KMS-11 (cell line): ENCODE data around the gene KLF13.

Source experiments
- H2AFZ ChIP-seq: fragments of 200-600 bp; sonication (generic); 2 replicates; pipeline ENCODE4 v1.6.1; 2016; ENCODE audit warnings: antibody characterized with exemption, mixed run types, low read depth
- H3K27ac ChIP-seq: fragments of 200-600 bp; sonication (generic); 2 replicates; pipeline ENCODE4 v1.6.1; 2016; ENCODE audit warnings: mild to moderate bottlenecking, mixed run types
- H3K27me3 ChIP-seq: fragments of 200-600 bp; sonication (generic); 2 replicates; pipeline ENCODE4 v1.6.1; 2017; ENCODE audit warnings: mild to moderate bottlenecking, low read depth, mixed run types, moderate library complexity; ENCODE audit not compliant: insufficient read depth
- H3K36me3 ChIP-seq: fragments of 200-600 bp; sonication (generic); 2 replicates; pipeline ENCODE4 v1.6.1; 2017; ENCODE audit warnings: mild to moderate bottlenecking, mixed run types; ENCODE audit not compliant: insufficient read depth
- H3K4me1 ChIP-seq: fragments of 200-600 bp; sonication (generic); 2 replicates; pipeline ENCODE4 v1.6.1; 2016; ENCODE audit warnings: mild to moderate bottlenecking, low read depth, mixed run types; ENCODE audit not compliant: poor library complexity, severe bottlenecking
- H3K4me2 ChIP-seq: fragments of 200-600 bp; sonication (generic); 2 replicates; pipeline ENCODE4 v1.7.0; 2016; ENCODE audit warnings: mild to moderate bottlenecking, mixed run types
- H3K4me3 ChIP-seq: fragments of 200-600 bp; sonication (generic); IDR thresholded peaks from 2 replicates; pipeline ENCODE4 v1.6.1; 2017; ENCODE audit warnings: low read depth, low read length, mixed read lengths; ENCODE audit not compliant: insufficient read depth
- H3K79me2 ChIP-seq: fragments of 200-600 bp; sonication (generic); 2 replicates; pipeline ENCODE4 v1.6.1; 2016; ENCODE audit warnings: low read depth, mixed run types; ENCODE audit not compliant: insufficient read depth
- H3K9ac ChIP-seq: fragments of 200-600 bp; sonication (generic); 2 replicates; pipeline ENCODE4 v1.6.1; 2016; ENCODE audit warnings: mild to moderate bottlenecking, mixed run types
- H4K20me1 ChIP-seq: fragments of 200-600 bp; sonication (generic); 2 replicates; pipeline ENCODE4 v1.6.1; 2016; ENCODE audit warnings: mild to moderate bottlenecking, mixed run types; ENCODE audit not compliant: insufficient read depth
- TF ChIP-seq, protein P1 (sequence below): fragments of 200-600 bp; sonication (generic); conservative IDR thresholded peaks from 2 replicates; pipeline ENCODE4 v1.6.1; 2017; ENCODE audit warnings: low read depth, mild to moderate bottlenecking, antibody characterized with exemption, low read length, moderate library complexity, mixed read lengths

KLF13 gene

DNA sequence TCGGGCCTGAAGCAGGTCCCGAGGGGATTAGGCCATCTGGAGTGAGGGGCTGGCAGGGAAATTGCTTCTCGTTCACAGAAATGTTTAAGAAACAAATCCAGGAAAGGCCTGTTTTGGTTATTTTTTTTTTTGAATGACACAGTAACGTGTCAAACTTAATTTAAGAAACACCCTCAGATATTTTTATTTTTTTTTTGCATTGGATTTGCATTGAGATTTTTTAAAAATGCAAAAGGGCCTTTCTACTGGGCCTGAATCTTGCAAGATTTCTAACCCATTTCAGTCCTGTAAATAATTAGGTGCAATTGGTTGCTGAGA, 25.0 kb upstream of the KLF13 start:
- Histone ChIP-seq H3K9ac (no peak overlapping the region), H4K20me1 (no peaks in the 10 kb centered on the region), H3K4me2 (no peak overlapping the region), H3K4me3 (no peak overlapping the region), H3K27me3 (no peaks in the 10 kb centered on the region), H3K4me1 (peaks cover 35% of the 10 kb centered on the region), H3K79me2 (no peaks in the 10 kb centered on the region), H3K36me3 (no peaks in the 10 kb centered on the region), H3K27ac (no peak overlapping the region), H2AFZ (no peak overlapping the region)
- TF ChIP-seq, protein P1, sequence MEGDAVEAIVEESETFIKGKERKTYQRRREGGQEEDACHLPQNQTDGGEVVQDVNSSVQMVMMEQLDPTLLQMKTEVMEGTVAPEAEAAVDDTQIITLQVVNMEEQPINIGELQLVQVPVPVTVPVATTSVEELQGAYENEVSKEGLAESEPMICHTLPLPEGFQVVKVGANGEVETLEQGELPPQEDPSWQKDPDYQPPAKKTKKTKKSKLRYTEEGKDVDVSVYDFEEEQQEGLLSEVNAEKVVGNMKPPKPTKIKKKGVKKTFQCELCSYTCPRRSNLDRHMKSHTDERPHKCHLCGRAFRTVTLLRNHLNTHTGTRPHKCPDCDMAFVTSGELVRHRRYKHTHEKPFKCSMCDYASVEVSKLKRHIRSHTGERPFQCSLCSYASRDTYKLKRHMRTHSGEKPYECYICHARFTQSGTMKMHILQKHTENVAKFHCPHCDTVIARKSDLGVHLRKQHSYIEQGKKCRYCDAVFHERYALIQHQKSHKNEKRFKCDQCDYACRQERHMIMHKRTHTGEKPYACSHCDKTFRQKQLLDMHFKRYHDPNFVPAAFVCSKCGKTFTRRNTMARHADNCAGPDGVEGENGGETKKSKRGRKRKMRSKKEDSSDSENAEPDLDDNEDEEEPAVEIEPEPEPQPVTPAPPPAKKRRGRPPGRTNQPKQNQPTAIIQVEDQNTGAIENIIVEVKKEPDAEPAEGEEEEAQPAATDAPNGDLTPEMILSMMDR, result no peak

DNA sequence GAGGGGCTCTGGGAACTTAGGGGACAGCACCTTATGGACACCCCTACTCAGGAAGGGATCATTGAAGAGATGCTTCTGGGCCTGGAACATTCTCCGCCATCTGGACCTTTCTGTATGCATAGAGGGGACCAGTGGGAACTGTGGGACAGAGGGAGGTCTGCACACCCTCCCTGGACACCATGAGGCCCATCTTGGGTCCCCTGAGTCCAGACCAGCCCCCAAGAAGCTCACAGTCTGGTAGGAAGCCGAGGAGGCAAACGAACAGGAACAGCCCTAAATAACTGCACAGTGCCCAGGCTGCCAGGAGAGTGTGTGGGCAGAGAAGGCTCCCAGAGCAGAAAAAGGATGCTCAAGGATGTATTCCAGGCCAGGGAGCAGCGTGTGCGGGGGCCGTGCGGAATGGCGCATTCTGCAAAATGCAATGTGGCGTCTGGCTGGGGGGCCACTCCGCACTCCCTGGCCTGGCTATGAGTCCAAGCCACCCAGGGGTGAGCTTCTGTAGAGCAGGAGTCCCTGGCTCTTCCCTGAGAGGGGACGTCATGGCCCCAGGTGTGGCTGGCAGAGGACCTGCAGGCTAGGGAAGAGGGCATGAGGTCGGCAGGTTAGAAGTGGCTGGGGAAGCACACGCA, 24.5 kb upstream of the KLF13 start:
- no peak overlapping the region for H3K4me2 ChIP-seq
- H3K9ac ChIP-seq, result no peak overlapping the region
- H3K79me2 ChIP-seq, result no peaks in the 10 kb centered on the region
- TF ChIP-seq, protein P1, result no peak
- no peaks in the 10 kb centered on the region for H4K20me1 ChIP-seq
- H3K4me1 ChIP-seq, result peaks cover 40% of the 10 kb centered on the region
- H3K4me3 ChIP-seq, result no peak overlapping the region
- H3K36me3 ChIP-seq, result no peaks in the 10 kb centered on the region
- H2AFZ ChIP-seq, result no peak overlapping the region
- no peaks in the 10 kb centered on the region for H3K27me3 ChIP-seq
- H3K27ac ChIP-seq, result no peak overlapping the region

DNA sequence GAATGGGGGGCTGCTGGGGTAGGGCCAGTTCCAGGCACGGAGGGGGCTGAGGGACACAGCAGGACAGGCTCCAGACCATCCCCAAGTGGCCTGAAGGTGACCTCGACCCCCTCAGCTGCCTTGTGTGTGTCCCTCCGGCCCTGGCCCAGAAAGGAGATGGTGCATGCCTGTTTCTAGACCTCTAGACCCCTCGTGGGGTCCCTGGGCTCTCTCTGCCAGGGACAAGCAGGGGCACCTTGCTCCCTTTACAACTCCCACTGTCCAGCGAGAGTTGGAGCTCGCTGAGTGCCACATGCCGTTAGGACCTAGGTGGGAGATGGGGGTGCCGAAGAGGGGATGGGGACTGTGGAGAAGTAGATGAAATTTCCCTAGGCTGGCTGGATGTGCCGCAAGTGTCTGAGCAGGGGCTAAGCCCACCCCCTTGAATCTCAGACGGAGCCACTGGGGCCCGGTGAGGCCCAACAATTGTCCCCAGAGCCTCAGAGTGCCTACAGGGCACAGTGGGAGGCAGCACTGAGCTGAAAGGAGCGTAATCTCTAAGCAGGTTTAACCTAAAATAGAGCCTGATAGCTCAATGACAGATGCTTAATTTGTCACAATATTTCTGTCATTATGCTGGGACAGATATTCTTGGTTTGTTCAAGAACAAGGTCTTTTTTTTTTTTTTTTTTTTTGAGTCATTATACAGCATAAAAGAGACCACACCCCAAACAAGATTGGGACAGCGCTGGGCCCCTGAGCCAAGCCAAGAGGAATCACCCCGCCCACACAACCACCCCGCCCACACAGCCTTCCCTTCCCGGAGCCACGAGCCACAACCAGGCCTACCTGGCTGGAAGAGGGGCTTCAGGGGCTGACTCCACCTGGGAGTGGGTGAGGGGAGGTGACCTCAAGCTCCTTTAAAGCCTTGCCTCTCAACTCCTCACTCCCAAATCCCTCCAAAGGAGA, 23.6 kb upstream of the KLF13 start:
- no peaks in the 10 kb centered on the region for H3K36me3 ChIP-seq
- no peak overlapping the region for H3K4me2 ChIP-seq
- no peak overlapping the region for H3K9ac ChIP-seq
- TF ChIP-seq, protein P1, result no peak
- H4K20me1 ChIP-seq, result no peaks in the 10 kb centered on the region
- H3K79me2 ChIP-seq, result no peaks in the 10 kb centered on the region
- H3K27me3 ChIP-seq, result no peaks in the 10 kb centered on the region
- no peak overlapping the region for H2AFZ ChIP-seq
- H3K4me1 ChIP-seq, result peaks cover 49% of the 10 kb centered on the region
- no peak overlapping the region for H3K27ac ChIP-seq
- H3K4me3 ChIP-seq, result no peak overlapping the region

DNA sequence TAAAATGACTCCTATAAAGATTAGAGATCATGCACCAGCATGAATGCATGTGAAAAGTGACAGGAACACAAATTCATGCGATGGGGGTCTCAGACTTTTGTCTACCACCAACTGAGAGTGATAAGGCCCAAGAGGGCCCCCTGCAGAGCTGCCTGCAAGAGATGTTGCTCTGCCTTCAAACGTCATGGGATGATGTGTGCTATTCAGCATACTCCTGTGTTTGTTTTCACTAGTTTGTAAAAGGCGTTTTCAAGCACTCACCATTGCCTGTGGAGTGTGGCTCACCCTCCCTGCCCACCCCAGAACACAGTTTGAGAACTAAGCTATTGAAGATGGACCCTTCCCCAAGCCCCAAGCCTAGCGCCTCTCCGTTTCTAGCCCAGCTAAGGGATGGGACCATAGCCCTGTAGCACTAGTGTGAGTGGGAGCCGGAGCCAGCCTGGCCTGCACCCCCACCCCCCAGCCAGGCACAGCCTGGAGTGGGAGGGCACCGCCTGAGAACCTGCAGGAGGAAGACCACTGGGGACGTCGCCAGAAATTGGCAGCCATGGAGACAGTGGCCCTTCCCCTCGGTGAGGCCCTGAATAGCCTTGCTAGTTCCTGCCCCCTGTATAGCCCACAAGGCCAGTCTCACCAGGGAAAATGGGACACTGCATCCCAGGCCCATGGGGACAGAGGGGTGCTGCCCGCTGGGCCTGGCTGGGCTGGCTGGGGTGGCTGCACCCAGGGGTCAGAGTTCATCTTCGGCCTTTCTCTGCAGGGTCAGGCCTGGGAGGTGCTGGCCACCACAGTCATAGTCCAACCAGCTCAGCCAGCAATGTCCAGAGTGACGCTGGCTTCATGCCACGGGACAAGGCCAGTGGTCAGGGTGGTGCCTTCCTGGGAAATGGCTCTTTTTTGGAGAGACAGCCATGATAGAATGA, 22.6 kb upstream of the KLF13 start:
- peaks cover 58% of the 10 kb centered on the region for H3K4me1 ChIP-seq
- H3K79me2 ChIP-seq, result no peaks in the 10 kb centered on the region
- H3K27ac ChIP-seq, result no peak overlapping the region
- H2AFZ ChIP-seq, result no peak overlapping the region; the same call in 1 of the 2 replicates
- TF ChIP-seq, protein P1, result no peak
- no peaks in the 10 kb centered on the region for H3K36me3 ChIP-seq
- H3K4me3 ChIP-seq, result no peak overlapping the region
- no peak overlapping the region for H3K9ac ChIP-seq
- H3K4me2 ChIP-seq, result no peak overlapping the region
- H3K27me3 ChIP-seq, result no peaks in the 10 kb centered on the region
- no peaks in the 10 kb centered on the region for H4K20me1 ChIP-seq
